Heart left ventricle (tissue), 13 donors: ENCODE data around the gene LRRC2.

Experiments used
- CTCF ChIP-seq, 12 donors: fragments of 200-600 bp; sonication (generic) in 4 of 12; IDR thresholded peaks; one replicate each; pipeline versions ENCODE4 v1.5.0 to v1.8.0; 2018 to 2022; ENCODE audit warnings: antibody characterized with exemption in 12 of 12, mild to moderate bottlenecking in 5 of 12
- POLR2A ChIP-seq, 2 donors: fragments of 450-650 bp; IDR thresholded peaks; one replicate each; pipeline ENCODE4 v1.6.1; 2017; ENCODE audit warnings: antibody characterized with exemption in 2 of 2, mild to moderate bottlenecking in 2 of 2, moderate library complexity in 2 of 2
- donor health status: ischemic (EF 13 %, LVEDD 7.1; RV severe dilation, severe dysfunction).
- donor health status: DM: no; HTN: yes; CAD: no.
- donor health status: DM: no; HTN: no; CAD: no.
- donor health status: ischemic (EF 25% LVEDD 6.9; RV normal size, moderate dysfunction).
- donor health status: ischemic (EF 25% LVEDD 5.7; RV mildly dilated, moderate dysfunction).
- donor health status: ischemic (EF 35%, LVEDD 5.7; RV mildly dilated, moderate dysfunction).
- donor health status: nonischemic (EF 11% LVEDD 7.7; RV severe dilation, severe dysfunction).
- donor health status: DM: yes; HTN: yes; CAD: no.
- donor health status: PGD.
- donor health status: ischemic (EF 29% LVEDD 5.4; RV normal size, mild dysfunction).
- donor health status: nonischemic (EF 23%, LVEDD 6.1; RV moderate dilation, normal function).

GRCh38 chr3:46607603-46608028, 41.5 kb upstream of the LRRC2 start:
- TF ChIP-seq CTCF (IDR thresholded peaks at IDR 0.05) (no peak), POLR2A (IDR thresholded peaks at IDR 0.05) (no peak)
